GM11168 (cell line): Measurements from ENCODE around the gene HYCC2.
"Not testable (repeated sequence)": the region's sequence is repeated elsewhere in the genome, so short reads cannot be mapped to it uniquely, and the experiment has no call there.

ENCODE experiments used
- in situ Hi-C: fragments of 300-500 bp; cut with MboI; formaldehyde crosslinking; loops from one replicate; pipeline ENCODE4 v1.12.0; 2022; ENCODE audit warnings: low sequenced_read_pairs; ENCODE audit not compliant: unreplicated experiment

The HYCC2 gene

DNA sequence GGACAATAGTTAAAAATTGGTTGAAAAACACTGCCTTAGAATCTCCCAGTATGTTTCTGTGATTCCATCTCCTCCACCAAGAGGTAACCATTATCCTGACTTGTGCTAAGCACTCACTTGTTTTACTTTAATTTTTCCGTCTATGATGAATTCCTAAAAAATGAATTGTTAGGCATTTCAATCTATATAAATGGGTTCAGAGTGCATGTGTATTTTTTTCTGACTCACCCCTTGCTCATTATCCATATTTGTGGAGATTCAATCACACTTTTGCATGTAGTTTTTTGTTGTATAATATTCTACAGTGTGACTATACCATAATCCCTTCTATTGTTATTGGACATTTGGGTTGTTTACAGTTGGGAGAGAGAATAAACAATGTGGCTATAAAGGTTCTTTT, 1.6 kb upstream of the HYCC2 start:
- in situ Hi-C loops, result no loop called here

DNA sequence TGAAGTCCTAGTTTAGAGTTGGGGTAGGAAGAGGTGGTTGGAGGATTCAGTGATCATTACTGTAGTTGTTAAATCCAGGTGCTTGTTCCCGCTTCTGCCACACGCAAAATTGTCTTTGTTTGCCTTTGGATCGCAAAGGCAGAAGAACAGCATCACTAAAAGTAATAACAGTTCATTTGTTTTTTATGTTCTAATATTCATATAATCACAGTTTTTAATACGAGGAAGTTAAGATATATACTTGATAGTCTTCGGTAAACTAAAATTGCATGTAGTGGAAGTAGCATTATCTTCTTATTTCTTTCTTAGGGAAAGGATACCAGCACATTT, 695 bp upstream of the HYCC2 start:
- in situ Hi-C loops, result no loop called here

DNA sequence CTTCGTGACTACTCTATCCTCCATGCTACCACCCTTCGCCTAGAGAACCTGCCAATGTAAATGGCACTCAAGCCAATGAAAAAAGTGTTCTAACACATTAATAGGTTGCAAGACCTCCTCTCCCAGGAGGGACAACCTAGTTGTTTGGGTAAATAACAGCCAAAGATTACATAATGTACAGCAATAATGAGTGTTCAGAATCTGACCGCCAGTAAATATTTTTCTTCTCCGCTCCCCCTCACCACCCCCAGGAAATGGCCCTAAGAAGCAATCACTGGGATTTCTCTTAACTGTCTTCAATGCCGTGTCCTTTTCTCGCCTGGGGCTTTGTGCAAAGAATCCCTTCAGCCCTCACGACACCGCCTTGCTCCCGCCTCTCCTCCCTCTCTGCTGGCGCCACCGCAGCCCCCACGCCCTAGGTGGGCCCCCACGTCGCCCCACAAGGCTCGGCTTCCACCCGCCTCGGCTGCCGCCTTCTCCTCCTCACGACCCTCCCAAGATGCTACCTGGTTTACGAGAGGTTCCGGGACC, 458 bp downstream of the HYCC2 start:
- in situ Hi-C loops, result no loop called here

DNA sequence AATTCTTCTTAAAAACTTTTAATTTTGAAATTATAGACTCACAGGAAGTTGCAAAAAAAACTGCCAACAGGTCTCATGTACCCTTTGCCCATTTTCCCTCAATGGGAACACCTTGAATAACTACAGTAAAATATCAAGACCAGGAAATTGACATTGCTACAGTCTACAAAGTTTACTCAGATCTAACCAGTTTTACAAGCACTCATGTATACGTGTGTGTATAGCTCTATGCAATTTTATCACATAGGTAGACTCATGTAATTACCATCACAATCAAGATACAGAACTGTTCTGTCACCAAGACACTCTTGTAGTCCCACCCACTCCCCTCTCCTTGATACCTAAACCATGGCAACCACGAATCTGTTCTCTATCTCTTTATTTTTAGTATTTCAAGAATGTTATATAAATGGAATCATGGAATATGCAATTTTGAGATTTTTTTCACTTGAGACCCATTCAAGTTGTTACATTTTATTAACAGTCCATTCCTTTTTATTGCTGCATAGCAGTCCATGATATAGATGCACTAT, 6.6 kb downstream of the HYCC2 start:
- in situ Hi-C loops, result loop anchor here (10.0 kb wide), 1 partner anchor 160 kb away; no protein-coding TSS in a partner anchor

DNA sequence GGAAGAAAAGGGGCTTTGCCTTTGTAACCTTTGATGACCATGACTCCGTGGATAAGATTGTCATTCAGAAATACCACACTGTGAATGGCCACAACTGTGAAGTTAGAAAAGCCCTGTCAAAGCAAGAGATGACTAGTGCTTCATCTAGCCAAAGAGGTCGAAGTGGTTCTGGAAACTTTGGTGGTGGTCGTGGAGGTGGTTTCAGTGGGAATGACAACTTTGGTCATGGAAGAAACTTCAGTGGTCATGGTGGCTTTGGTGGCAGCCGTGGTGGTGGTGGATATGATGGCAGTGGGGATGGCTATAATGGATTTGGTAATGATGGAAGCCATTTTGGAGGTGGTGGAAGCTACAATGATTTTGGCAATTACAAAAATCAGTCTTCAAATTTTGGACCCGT, 8.0 kb downstream of the HYCC2 start:
- in situ Hi-C loops, result loop anchor here (10.0 kb wide), 1 partner anchor 159 kb away; no protein-coding TSS in a partner anchor

DNA sequence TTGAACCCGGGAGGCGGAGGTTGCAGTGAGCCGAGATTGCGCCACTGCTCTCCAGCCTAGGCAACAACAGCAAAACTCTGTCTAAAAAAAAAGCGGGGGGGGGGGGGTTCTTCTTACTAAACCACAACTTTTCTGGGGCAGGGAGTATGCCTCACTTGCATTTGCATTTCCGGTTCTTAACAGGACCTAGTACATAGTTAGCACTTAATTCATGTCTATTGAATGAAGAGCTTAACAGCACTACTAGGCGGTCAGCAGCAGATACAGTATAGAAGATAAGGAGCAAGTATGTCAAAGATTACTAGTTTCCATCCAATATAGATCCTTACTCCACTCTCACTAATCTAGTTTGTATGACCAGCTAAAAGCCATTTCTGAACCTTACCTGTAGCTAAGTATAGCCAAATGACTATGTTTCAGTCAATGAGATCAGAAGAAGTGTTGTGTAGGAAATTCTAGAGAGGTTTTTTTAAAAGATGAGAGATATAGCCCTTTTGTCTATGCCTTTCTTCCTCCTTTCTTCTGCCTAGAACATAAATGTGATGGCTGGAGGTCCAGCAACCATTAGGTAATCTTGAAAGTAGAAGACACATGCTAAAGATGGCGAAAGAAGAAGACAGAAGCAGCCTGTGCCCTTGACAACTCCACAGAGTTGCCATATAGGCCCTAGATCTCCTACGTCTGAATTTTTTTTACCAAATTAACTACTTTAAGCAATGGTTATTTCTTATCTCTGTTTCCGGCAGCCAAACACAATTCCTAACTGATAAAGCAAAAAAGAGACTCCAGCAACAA, 11.3 kb downstream of the HYCC2 start:
- in situ Hi-C loops, result loop anchor here (10.0 kb wide), 1 partner anchor 155 kb away; no protein-coding TSS in a partner anchor

DNA sequence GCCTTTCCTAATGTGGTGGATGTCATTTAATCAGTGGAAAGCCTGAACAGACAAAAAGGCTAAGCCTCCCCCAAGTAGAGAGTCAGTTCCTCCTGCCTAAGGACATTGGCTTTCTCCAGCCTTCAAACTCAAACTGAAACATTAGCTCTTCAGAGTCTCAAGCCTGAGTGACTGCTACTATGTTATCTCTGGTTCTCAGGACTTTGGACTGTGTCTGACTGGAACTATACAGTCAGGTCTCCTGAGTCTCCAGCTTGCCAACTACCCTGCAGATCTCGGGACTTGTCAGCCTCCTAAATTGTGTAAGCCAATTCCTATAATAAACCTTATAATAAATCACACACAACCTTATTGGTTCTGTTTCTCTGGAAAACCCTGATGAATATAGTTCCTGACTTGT, 12.6 kb downstream of the HYCC2 start:
- in situ Hi-C loops, result no loop called here

DNA sequence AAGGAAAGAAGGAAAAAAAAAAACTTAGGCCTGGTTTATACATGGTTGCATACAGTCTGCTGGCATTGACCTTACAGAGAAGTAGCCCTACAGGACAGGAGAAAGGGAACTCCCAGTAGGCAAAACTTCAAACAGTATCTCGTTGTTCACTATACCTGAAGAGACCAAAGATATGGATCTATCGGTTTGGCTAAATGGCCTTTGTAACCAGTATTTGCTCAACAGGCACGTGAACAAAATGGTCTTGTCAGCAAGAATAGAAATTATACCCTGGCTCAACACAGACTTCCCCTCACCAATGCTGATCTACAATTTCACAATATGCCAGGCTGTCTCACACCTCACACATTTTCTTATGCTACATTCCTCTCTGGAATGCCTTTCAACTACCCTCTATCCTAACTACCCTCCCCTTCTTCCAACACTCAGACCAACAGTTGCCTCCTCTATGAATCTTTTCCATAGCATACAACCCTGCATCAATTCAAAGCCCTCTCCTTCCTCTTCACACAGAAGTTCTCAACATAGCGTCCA, 13.7 kb downstream of the HYCC2 start:
- in situ Hi-C loops, result no loop called here

DNA sequence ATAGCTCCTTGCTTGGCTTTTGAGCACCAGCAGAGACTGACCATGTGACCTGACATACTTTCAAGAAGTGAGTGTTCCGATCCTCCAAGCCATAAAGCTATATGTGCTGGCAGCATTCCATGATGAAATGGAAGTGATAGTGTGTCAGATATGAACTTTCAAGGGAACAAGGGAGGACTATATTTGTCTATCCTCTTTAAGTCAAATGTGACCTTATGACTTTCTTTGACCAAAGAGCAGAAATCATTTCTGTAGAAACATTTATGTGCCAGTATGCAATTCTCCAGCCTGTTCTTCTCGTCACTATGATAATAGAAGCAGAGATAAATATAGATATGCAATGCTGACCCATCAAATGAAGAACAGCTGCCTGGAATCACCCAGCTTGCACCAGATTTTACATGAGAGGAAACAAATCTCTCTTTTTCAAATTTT, 14.4 kb downstream of the HYCC2 start:
- in situ Hi-C loops, result no loop called here

DNA sequence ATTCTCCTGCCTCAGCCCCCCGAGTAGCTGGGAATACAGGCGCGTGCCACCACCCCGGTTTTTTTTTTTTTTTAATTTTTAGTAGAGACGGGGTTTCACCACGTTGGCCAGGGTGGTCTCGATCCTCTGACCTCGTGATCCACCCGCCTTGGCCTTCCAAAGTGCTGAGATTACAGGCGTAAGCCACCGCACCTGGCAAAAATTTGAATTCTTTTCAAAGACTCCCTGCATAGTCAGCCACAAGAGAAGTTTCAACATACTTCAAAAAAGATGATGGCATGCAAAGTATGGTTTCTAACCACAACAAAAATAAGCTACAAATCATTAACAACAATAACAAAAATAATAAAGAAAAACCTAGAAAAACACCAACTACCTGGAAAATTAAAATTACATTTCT, 22.0 kb downstream of the HYCC2 start:
- in situ Hi-C loops, result no loop called here

DNA sequence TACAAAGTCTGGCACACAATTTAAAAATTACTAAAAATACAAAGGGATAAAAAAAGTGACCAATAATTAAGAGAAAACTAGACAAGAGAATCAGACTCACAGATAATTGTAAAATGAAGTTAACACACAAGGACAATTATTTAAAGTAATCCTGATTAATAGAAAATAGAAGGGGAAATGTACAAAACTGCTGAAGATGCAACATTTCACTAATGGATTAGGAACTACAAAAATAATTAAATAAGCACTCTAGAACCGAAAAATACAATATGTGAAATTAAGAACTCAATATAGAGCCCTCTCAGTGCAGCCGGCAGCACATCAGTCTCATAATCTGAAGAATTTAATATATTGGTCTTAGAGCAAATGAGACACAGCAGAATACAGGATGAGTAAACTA, 24.6 kb downstream of the HYCC2 start:
- in situ Hi-C loops, result no loop called here

DNA sequence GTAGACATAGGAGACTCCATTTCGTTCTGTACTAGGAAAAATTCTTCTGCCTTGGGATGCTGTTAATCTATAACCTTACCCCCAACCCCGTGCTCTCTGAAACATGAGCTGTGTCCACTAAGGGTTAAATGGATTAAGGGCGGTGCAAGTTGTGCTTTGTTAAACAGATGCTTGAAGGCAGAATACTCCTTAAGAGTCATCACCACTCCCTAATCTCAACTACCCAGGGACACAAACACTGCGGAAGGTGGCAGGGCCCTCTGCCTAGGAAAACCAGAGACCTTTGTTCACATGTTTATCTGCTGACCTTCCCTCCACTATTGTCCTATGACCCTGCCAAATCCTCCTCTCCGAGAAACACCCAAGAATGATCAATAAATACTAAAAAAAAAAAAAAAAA, 28.4 kb downstream of the HYCC2 start:
- in situ Hi-C loops, result not testable (repeated sequence)

DNA sequence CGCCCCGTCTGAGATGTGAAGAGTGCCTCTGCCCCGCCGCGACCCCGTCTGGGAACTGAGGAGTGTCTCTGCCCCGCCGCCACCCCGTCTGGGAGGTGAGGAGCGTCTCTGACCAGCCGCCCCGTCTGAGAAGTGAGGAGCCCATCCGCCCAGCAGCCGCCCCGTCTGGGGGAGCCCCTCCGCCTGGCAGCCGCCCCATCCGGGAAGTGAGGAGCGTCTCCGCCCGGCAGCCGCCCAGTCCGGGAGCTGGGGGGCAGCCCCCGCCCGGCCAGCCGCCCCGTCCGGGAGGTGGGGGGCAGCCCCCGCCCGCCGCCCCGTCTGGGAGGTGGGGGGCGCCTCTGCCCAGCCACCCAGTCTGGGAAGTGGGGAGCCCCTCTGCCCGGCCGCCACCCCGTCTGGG, 29.0 kb downstream of the HYCC2 start:
- in situ Hi-C loops, result not testable (repeated sequence)

DNA sequence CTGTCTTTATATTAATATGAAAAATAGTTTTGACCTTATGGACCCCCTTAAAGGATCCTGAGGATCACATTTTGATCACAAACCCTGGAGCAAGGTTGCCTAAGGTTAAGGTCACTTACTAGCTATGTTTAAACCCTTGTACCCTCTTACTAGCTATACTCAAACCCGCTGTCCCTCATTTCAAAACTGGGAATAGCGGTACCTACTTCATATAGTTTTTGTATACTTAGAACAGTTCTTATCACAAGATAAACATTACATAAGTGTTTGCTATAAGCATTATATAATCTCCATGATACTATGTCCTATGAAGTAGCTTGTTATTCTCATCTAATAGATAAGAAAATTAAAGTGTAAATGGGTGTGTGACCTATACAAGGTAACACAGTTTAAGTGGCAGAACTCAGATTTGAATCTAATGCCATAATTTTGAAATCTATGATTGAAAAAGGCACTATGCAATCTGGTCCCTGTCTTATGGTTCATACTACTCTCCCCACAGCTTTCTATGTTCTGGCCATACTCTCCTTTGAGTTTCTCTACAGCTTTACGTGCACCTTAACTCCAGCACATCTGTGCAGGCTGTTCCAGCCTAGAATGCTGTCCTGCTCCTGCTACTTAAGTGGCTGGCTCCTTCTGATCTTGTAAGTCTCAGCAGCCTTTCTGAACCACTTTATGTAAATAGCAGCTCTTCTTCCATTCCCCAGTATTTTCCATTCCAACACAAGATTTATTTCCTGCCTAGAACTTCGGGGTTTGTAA, 30.4 kb downstream of the HYCC2 start:
- in situ Hi-C loops, result no loop called here

DNA sequence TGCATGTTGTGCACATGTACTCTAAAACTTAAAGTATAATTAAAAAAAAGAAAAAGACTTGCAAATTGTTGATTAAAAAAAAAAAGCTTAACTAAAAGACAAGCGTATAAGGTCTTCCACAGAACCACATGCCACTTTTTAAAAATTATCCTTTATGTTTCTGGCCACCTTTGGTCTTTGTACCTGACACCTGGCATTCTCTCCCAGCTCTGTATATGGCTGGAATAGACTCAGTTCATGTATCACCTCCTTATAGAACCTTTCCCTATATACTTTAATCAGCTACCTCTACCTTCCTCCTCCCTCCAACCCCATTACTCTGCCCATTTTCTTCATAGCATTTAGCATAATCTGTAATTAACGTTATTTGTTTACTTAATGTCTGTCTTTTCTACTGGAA, 32.6 kb downstream of the HYCC2 start:
- in situ Hi-C loops, result no loop called here

DNA sequence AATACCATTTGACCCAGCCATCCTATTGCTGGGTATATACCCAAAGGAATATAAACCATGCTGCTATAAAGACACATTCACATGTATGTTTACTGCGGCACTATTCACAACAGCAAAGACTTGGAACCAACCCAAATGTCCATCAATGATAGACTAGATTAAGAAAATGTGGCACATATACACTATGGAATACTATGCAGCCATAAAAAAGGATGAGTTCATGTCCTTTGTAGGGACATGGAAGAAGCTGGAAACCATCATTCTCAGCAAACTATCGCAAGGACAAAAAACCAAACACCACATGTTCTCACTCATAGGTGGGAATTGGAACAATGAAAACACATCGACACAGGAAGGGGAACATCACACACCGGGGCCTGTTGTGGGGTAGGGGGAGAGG, 33.1 kb downstream of the HYCC2 start:
- in situ Hi-C loops, result not testable (repeated sequence)

DNA sequence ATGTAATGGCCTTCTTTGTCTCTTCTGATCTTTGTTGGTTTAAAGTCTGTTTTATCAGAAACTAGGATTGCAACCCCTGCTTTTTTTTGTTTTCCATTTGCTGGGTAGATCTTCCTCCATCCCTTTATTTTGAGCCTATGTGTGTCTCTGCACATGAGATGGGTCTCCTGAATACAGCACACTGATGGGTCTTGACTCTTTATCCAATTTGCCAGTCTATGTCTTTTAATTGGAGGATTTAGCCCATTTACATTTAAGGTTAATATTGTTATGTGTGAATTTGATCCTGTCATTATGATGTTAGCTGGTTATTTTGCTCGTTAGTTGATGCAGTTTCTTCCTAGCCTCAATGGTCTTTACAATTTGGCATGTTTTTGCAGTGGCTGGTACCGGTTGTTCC, 37.1 kb downstream of the HYCC2 start:
- in situ Hi-C loops, result not testable (repeated sequence)

DNA sequence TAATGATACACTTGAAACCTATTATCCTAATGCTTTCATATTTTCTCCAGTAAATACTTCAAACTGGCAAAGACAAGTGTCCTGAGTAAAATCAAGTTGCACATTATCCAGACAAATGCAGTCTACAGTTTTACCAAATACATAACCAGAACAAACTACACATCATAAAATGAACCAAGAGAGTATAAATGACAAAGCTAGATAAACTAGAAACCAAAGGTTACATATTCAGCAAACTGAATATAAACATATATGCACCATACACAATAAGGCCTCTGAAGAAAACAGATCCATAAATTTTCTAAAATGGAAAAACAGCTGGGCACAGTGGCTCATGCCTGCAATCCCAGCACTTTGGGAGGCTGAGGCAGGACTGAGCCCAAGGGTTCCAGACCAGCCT, 47.0 kb downstream of the HYCC2 start:
- in situ Hi-C loops, result no loop called here

DNA sequence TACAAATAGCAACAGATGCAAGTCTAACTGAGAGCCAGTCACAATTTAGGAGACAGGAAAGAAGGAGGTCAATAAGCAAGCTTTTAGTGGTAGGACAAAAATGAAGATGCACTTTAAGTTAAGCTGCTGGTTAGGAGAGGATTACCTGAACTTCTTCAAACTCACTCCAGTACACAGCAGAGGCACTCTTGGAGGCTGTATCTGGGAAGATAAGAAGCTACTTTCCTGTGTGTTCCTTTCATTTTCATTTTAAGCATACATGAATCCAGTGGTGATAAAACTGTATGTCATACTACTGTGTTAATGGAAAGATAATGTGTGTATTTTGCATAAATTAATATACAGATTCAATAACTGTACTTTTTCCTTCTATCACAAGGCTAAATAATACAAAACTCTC, 49.6 kb downstream of the HYCC2 start:
- in situ Hi-C loops, result no loop called here
